Measurements from ENCODE around the gene MET. TPM values are rescaled to one million over a fixed set of nuclear protein-coding genes. Genes with fewer than 3 reads are reported as not detected.

MET gene
- total and polyA plus RNA-seq, 7 experiments from 2014 or later = 0.19 to 1.0 (median 0.73) TPM; not detected in 4

GRCh38 chr7:116805100-116805544 is 133.1 kb downstream of the MET start:
- ChIA-PET CTCF (interaction anchor here (1.3 kb wide), 1 partner anchor 625 kb away, joined by 4 read pairs; no protein-coding TSS in a partner anchor), POLR2A (no interaction called here)
- no peak overlapping the region for H3K27ac ChIP-seq (ENCODE audit: low read depth, low read length)
- no peak overlapping the region for H3K4me3 Mint-ChIP-seq
- ATAC-seq = no peak
- no peaks in the 10 kb centered on the region for H3K27me3 ChIP-seq (ENCODE audit: control insufficient read depth in 2 of 2, insufficient read depth in 2 of 2, low read length in 2 of 2)
- H3K27ac Mint-ChIP-seq = no peak overlapping the region
- H3K4me1 Mint-ChIP-seq = peaks cover 0 to 3% (median 0%) of the 10 kb centered on the region in 7 donors
- H3K4me3 ChIP-seq (ENCODE audit: low read length) = no peak overlapping the region
- DNase-seq = no peak
- H3K27me3 Mint-ChIP-seq = peaks cover 5 to 21% (median 14%) of the 10 kb centered on the region in 5 donors
- peaks cover 0 to 2% (median 0%) of the 10 kb centered on the region in 11 donors for H3K9me3 Mint-ChIP-seq
- no peaks in the 10 kb centered on the region for H3K36me3 ChIP-seq (ENCODE audit: control insufficient read depth in 2 of 3, insufficient read depth in 3 of 3, low read length in 3 of 3)
- intact Hi-C loops (cut with micrococcal nuclease) = loop anchor here in 1 of 2 donors (5.0 kb wide), 1 partner anchor 568 kb away; no protein-coding TSS in a partner anchor
- H3K9me3 ChIP-seq (ENCODE audit: control insufficient read depth in 2 of 3, low read length in 3 of 3) = no peaks in the 10 kb centered on the region
- H3K4me1 ChIP-seq (ENCODE audit: control insufficient read depth in 2 of 2, insufficient read depth in 2 of 2, low read length in 2 of 2) = no peaks in the 10 kb centered on the region
- no peaks in the 10 kb centered on the region for H3K36me3 Mint-ChIP-seq

DNA sequence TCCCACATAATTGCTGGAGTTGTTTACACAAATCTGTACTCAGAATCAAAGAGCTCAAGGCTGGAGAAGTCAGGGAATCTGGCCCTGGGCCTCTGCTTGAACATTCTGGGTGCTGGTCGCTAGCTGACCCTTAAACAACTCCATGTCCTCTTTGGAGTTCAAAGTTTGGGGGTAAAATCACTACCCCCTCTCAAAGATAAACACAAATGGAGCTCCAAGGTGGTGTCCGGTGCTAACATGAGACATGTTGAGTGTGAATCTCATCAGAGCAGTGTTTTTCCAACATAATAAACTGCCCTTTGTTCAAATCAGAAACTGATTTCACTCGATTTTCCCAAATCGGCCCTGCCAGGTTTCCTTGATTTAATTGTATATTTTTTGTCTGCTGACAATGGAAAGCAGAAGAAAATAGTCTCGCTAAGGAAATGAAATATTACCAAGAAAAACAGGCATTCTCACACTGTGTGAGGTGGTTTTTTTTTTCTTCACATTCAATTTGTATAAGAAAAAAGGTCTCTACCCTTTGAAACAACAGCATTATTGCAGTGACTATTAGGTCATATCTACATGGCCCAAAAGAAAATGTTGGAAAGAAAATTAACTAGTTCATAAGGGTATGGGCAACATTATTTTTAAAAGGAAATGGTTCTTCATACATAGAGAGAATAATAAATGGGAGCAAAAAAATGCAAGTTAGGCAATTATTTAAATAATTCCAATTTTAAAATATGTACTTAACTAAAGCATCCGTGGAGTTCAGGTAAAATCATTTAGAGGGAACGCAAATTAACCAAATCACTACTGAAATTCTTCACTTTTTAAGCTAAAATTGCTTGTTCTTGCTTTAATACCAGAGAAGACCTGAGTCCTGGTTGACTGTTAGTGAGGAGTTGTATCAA is 134.3 kb downstream of the MET start:
- Mint-ChIP-seq H3K4me1 (peaks cover 0 to 3% (median 0%) of the 10 kb centered on the region in 7 donors), H3K36me3 (no peaks in the 10 kb centered on the region), H3K4me3 (no peak overlapping the region), H3K27ac (no peak overlapping the region), H3K9me3 (peaks cover 0 to 2% (median 0%) of the 10 kb centered on the region in 11 donors), H3K27me3 (peaks cover 5 to 16% (median 12%) of the 10 kb centered on the region in 5 donors)
- H3K4me3 ChIP-seq (ENCODE audit: low read length) = no peak overlapping the region
- H3K9me3 ChIP-seq (ENCODE audit: control insufficient read depth in 2 of 3, low read length in 3 of 3) = no peaks in the 10 kb centered on the region
- no peaks in the 10 kb centered on the region for H3K4me1 ChIP-seq (ENCODE audit: control insufficient read depth in 2 of 2, insufficient read depth in 2 of 2, low read length in 2 of 2)
- no peaks in the 10 kb centered on the region for H3K36me3 ChIP-seq (ENCODE audit: control insufficient read depth in 2 of 3, insufficient read depth in 3 of 3, low read length in 3 of 3)
- no peak for DNase-seq
- ATAC-seq = no peak
- intact Hi-C loops (cut with micrococcal nuclease) = loop anchor here in 1 of 2 donors (5.0 kb wide), 1 partner anchor 569 kb away; no protein-coding TSS in a partner anchor
- no peaks in the 10 kb centered on the region for H3K27me3 ChIP-seq (ENCODE audit: control insufficient read depth in 2 of 2, insufficient read depth in 2 of 2, low read length in 2 of 2)
- H3K27ac ChIP-seq (ENCODE audit: low read depth, low read length) = no peak overlapping the region
- POLR2A ChIA-PET = no interaction called here
- CTCF ChIA-PET = no interaction called here

DNA sequence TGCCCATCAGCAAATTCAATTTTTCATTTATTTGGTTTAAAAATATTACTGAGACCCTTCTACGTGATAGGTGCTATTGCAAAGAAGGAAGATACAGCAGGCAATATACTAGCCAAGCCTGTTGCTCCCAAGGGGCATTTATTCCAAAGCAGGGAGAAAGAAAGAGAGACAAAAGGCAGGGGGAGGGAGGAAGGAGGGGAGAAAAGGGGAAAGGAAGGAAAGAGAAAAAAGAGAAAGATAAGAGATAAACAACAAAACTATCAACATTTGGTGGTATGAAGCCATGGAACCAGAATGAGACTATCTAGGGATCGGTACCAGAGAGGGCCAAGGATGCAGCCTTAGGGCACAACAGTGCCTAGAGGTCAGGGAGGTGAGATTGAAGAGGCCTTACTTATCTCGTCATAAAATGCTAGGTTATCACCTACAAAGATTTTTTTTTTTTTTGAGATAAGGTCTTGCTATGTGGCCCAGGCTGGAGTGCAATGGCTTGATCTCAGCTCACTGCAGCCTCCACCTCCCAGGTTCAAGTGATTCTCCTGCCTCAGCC is 135.1 kb downstream of the MET start:
- no peaks in the 10 kb centered on the region for H3K9me3 ChIP-seq (ENCODE audit: control insufficient read depth in 2 of 3, low read length in 3 of 3)
- Mint-ChIP-seq H3K9me3 (peaks cover 0 to 2% (median 0%) of the 10 kb centered on the region in 11 donors), H3K27ac (no peak overlapping the region), H3K27me3 (peaks cover 5 to 19% (median 11%) of the 10 kb centered on the region in 5 donors), H3K4me3 (no peak overlapping the region), H3K36me3 (no peaks in the 10 kb centered on the region), H3K4me1 (peaks cover 0 to 3% (median 0%) of the 10 kb centered on the region in 7 donors)
- H3K4me1 ChIP-seq (ENCODE audit: control insufficient read depth in 2 of 2, insufficient read depth in 2 of 2, low read length in 2 of 2) = no peaks in the 10 kb centered on the region
- H3K36me3 ChIP-seq (ENCODE audit: control insufficient read depth in 2 of 3, insufficient read depth in 3 of 3, low read length in 3 of 3) = no peaks in the 10 kb centered on the region
- no peak for ATAC-seq
- no peak overlapping the region for H3K27ac ChIP-seq (ENCODE audit: low read depth, low read length)
- CTCF ChIA-PET = no interaction called here
- no peaks in the 10 kb centered on the region for H3K27me3 ChIP-seq (ENCODE audit: control insufficient read depth in 2 of 2, insufficient read depth in 2 of 2, low read length in 2 of 2)
- DNase-seq = no peak
- POLR2A ChIA-PET = no interaction called here
- H3K4me3 ChIP-seq (ENCODE audit: low read length) = no peak overlapping the region
- intact Hi-C loops (cut with micrococcal nuclease) = loop anchor here in 1 of 2 donors (5.0 kb wide), 1 partner anchor 570 kb away; no protein-coding TSS in a partner anchor

GRCh38 chr7:116809636-116810266 is 137.8 kb downstream of the MET start:
- no peaks in the 10 kb centered on the region for H3K27me3 ChIP-seq (ENCODE audit: control insufficient read depth in 2 of 2, insufficient read depth in 2 of 2, low read length in 2 of 2)
- no peaks in the 10 kb centered on the region for H3K4me1 Mint-ChIP-seq
- no peak overlapping the region for H3K27ac ChIP-seq (ENCODE audit: low read depth, low read length)
- no peaks in the 10 kb centered on the region for H3K9me3 ChIP-seq (ENCODE audit: control insufficient read depth in 2 of 3, low read length in 3 of 3)
- DNase-seq (peak in 6 of 9 donors; percentile 14 to 34 (median 23)), ATAC-seq (peak; percentile 69)
- peaks cover 0 to 22% (median 4%) of the 10 kb centered on the region in 5 donors for H3K27me3 Mint-ChIP-seq
- no peaks in the 10 kb centered on the region for H3K4me1 ChIP-seq (ENCODE audit: control insufficient read depth in 2 of 2, insufficient read depth in 2 of 2, low read length in 2 of 2)
- CTCF ChIA-PET = interaction anchor here (0.9 to 1.0 kb wide), 2 partner anchors 219 to 639 kb away, joined by 3 to 4 read pairs; no protein-coding TSS in a partner anchor
- intact Hi-C loops (cut with micrococcal nuclease) = loop anchor here (1.0 to 5.0 kb wide), 8 partner anchors 131 to 671 kb away; no protein-coding TSS in a partner anchor
- no peaks in the 10 kb centered on the region for H3K9me3 Mint-ChIP-seq
- no peaks in the 10 kb centered on the region for H3K36me3 Mint-ChIP-seq
- no peak overlapping the region for H3K27ac Mint-ChIP-seq
- no peak overlapping the region for H3K4me3 ChIP-seq (ENCODE audit: low read length)
- H3K36me3 ChIP-seq (ENCODE audit: control insufficient read depth in 2 of 3, insufficient read depth in 3 of 3, low read length in 3 of 3) = no peaks in the 10 kb centered on the region
- no peak overlapping the region for H3K4me3 Mint-ChIP-seq
- POLR2A ChIA-PET = no interaction called here

- no peaks in the 10 kb centered on the region for H3K4me1 ChIP-seq (ENCODE audit: control insufficient read depth in 2 of 2, insufficient read depth in 2 of 2, low read length in 2 of 2)
- H3K27ac Mint-ChIP-seq = no peak overlapping the region
- H3K36me3 Mint-ChIP-seq = no peaks in the 10 kb centered on the region
- POLR2A ChIA-PET = no interaction called here
- intact Hi-C loops (cut with micrococcal nuclease) = no loop called here
- H3K4me3 ChIP-seq (ENCODE audit: low read length) = no peak overlapping the region
- DNase-seq (no peak), ATAC-seq (no peak)
- no peaks in the 10 kb centered on the region for H3K4me1 Mint-ChIP-seq
- CTCF ChIA-PET = interaction anchor here (0.9 to 1.0 kb wide), 2 partner anchors 220 to 639 kb away, joined by 3 to 4 read pairs; no protein-coding TSS in a partner anchor
- no peaks in the 10 kb centered on the region for H3K27me3 ChIP-seq (ENCODE audit: control insufficient read depth in 2 of 2, insufficient read depth in 2 of 2, low read length in 2 of 2)
- H3K27me3 Mint-ChIP-seq = peaks cover 0 to 22% (median 4%) of the 10 kb centered on the region in 5 donors
- no peaks in the 10 kb centered on the region for H3K9me3 ChIP-seq (ENCODE audit: control insufficient read depth in 2 of 3, low read length in 3 of 3)
- H3K4me3 Mint-ChIP-seq = no peak overlapping the region
- H3K36me3 ChIP-seq (ENCODE audit: control insufficient read depth in 2 of 3, insufficient read depth in 3 of 3, low read length in 3 of 3) = no peaks in the 10 kb centered on the region
- H3K27ac ChIP-seq (ENCODE audit: low read depth, low read length) = no peak overlapping the region
- H3K9me3 Mint-ChIP-seq = no peaks in the 10 kb centered on the region
Observed at GRCh38 chr7:116810267-116811116, 138.5 kb downstream of the MET start.

- H3K4me3 Mint-ChIP-seq = no peak overlapping the region
- peaks cover 0 to 22% (median 4%) of the 10 kb centered on the region in 5 donors for H3K27me3 Mint-ChIP-seq
- Histone ChIP-seq H3K36me3 (ENCODE audit: control insufficient read depth in 2 of 3, insufficient read depth in 3 of 3, low read length in 3 of 3) (no peaks in the 10 kb centered on the region), H3K9me3 (ENCODE audit: control insufficient read depth in 2 of 3, low read length in 3 of 3) (no peaks in the 10 kb centered on the region), H3K27me3 (ENCODE audit: control insufficient read depth in 2 of 2, insufficient read depth in 2 of 2, low read length in 2 of 2) (no peaks in the 10 kb centered on the region), H3K27ac (ENCODE audit: low read depth, low read length) (no peak overlapping the region), H3K4me1 (ENCODE audit: control insufficient read depth in 2 of 2, insufficient read depth in 2 of 2, low read length in 2 of 2) (no peaks in the 10 kb centered on the region), H3K4me3 (ENCODE audit: low read length) (no peak overlapping the region)
- ChIA-PET CTCF (no interaction called here), POLR2A (no interaction called here)
- H3K9me3 Mint-ChIP-seq = no peaks in the 10 kb centered on the region
- intact Hi-C loops (cut with micrococcal nuclease) = no loop called here
- ATAC-seq (no peak), DNase-seq (no peak)
- no peaks in the 10 kb centered on the region for H3K4me1 Mint-ChIP-seq
- H3K27ac Mint-ChIP-seq = no peak overlapping the region
- no peaks in the 10 kb centered on the region for H3K36me3 Mint-ChIP-seq
Observed at GRCh38 chr7:116811768-116812167, 139.8 kb downstream of the MET start.

All from naive thymus-derived CD4-positive, alpha-beta T cell (primary cell).